GM12874 (cell line): ENCODE measurements around the gene PLPPR5.

ENCODE experiments used
- TF ChIP-seq, protein P1 (sequence below): IDR thresholded peaks from 2 replicates; pipeline ENCODE4 v1.5.1; 2011; ENCODE audit warnings: low read depth, mild to moderate bottlenecking, control low read depth, low read length, moderate library complexity; ENCODE audit not compliant: insufficient read depth

Gene PLPPR5

GRCh38 chr1:98940069-98940721, 64.5 kb downstream of the PLPPR5 start:
- TF ChIP-seq, protein P1, sequence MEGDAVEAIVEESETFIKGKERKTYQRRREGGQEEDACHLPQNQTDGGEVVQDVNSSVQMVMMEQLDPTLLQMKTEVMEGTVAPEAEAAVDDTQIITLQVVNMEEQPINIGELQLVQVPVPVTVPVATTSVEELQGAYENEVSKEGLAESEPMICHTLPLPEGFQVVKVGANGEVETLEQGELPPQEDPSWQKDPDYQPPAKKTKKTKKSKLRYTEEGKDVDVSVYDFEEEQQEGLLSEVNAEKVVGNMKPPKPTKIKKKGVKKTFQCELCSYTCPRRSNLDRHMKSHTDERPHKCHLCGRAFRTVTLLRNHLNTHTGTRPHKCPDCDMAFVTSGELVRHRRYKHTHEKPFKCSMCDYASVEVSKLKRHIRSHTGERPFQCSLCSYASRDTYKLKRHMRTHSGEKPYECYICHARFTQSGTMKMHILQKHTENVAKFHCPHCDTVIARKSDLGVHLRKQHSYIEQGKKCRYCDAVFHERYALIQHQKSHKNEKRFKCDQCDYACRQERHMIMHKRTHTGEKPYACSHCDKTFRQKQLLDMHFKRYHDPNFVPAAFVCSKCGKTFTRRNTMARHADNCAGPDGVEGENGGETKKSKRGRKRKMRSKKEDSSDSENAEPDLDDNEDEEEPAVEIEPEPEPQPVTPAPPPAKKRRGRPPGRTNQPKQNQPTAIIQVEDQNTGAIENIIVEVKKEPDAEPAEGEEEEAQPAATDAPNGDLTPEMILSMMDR = no peak

- TF ChIP-seq, protein P1 = no peak
Measured at GRCh38 chr1:98939471-98939870, 65.2 kb downstream of the PLPPR5 start.

DNA sequence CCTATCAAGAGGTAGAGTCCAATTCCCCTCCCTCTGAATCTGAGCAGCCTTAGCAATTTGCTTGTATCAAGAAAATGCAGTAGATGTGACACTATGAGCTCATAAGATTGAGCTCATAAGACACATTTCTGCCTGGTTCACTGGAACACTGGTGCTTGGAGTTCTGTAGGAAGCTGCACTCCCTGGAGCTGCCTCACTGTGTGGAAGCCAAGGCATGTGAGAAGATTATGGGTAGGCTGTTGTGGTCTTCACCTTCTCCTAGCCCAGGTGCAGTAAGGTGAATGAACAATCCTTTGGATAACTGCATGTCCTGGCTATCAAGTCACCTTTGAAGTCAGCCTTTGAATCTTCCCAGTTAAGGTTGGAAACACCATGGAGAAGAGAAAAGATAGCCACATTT, 67.3 kb downstream of the PLPPR5 start:
- TF ChIP-seq, protein P1 = no peak

DNA sequence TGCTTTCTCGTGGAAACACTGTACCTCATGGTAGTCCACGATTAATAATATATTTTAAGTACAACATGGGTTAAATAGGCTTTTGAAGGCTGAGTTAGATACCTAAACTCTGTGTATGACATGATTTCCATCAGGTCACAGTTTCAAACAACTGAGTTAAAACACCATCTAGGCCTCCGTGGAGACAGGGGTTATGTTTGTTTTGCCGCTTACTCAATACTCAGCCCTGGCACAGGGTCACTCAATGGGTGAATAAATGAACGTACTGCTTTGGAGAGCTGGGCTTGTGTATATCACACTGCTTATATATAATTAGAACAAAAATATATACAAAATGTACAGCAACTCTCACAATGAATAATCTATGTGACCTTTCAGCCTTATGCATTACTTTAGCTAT, 72.5 kb downstream of the PLPPR5 start:
- TF ChIP-seq, protein P1 = no peak

DNA sequence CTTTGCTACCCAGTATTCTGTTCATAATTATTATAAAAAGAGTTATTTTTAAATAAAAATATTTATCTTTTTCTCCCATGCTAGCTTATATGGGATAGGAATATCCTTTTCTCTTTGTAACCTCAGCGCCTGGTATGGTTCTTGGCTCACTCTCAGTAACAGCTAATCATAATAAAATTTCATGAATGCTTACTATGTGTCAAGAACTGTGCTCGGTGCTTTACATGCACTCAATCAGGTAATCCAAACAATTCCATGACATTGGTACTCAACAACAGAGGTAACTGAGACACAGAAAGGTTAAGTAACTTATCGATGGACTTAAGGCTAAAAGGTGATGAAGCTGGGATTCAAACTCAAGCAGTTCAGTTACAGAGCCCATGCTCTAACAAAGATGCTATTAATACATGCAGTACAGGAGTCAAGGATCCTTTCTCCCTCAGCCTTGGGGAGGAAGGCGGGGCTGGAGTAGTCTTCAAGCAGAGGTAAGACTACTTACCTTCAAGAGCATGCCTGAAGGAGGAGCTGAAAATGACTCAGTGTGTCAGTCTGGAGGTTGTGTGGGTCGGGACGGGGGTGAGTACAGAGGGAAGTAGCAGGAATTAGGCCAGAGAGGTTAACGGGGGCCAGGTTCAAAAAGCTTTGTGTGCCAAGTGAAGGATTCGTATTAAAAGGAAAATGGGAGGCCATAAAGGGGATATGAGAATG, 73.4 kb downstream of the PLPPR5 start:
- TF ChIP-seq, protein P1 = no peak

DNA sequence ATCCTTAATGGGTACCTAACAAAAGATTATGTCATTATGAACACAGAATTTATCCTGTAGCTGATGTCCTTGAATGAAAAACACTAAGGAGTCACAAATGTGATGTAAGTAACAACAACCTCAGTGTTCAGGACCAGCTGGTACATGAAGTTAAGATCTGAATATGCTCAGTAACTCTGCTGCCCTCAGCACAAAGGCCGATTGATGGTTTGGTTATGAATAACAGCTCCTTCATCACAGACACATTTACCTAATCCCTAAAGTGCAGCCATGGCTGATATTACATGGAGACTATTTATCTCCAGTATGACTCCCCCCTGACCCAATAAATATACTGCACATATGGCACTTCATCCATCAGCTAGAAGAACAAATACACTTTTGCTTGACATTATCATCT, 75.2 kb downstream of the PLPPR5 start:
- TF ChIP-seq, protein P1 = no peak

DNA sequence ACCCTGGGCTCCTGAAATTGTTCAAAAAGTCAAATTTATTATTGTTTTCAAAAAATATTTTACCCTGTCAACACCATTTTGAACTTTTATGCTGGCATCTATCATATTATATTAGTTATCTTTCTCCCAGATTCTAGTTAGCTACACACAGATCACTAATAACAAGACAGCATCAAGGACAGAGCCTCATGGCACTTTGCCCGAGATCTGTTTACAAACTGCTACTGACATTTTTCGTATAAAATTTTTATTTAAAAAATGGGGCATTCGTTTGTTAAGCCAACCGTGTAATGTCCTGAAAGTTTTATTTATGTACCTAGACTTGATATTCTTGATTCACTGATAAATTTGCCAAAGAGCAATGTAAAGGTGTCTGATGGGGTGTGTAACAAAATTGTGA, 78.1 kb downstream of the PLPPR5 start:
- TF ChIP-seq, protein P1 = no peak
